ENCODE results near the gene COLEC11. TPM values are rescaled to one million over a fixed set of nuclear protein-coding genes. Genes with fewer than 3 reads are reported as not detected.

The COLEC11 gene
- total RNA-seq, 1 experiment from 2014 or later = 0.39 TPM

GRCh38 chr2:3563521-3563976 is 31.4 kb upstream of the COLEC11 start:
- Mint-ChIP-seq H3K36me3 (ENCODE audit: insufficient read depth in 1 of 3, low read depth in 3 of 3) (peaks cover 9 to 32% (median 23%) of the 10 kb centered on the region in 3 experiments; a peak in 6 of 7 replicates), H3K27me3 (ENCODE audit: low read depth) (no peaks in the 10 kb centered on the region; the same call in 1 of the 2 replicates), H3K4me1 (peaks cover 5 to 7% of the 10 kb centered on the region in 2 experiments), H3K9me3 (no peaks in the 10 kb centered on the region), H3K4me3 (no peak overlapping the region), H3K27ac (peak overlapping the region in 1 of 3 experiments; percentile 94; a peak in 1 of 7 replicates)
- Histone ChIP-seq H3T11ph (ENCODE audit: low read length) (no peak overlapping the region), H3K27ac (ENCODE audit: insufficient read length, low read depth, low read length) (no peak overlapping the region), H3K23ac (ENCODE audit: insufficient read length, low read depth, low read length) (no peak overlapping the region), H3K4me1 (ENCODE audit: insufficient read depth, low read length) (no peaks in the 10 kb centered on the region), H3K79me2 (ENCODE audit: insufficient read depth, low read length) (no peaks in the 10 kb centered on the region), H3K14ac (ENCODE audit: insufficient read depth, low read length) (no peak overlapping the region), H2BK20ac (ENCODE audit: low read depth, low read length, poor library complexity, severe bottlenecking) (peak overlapping the region; percentile 66), H3K56ac (ENCODE audit: insufficient read length, low read depth, low read length) (no peak overlapping the region), H2BK15ac (ENCODE audit: low read depth, low read length) (no peak overlapping the region), H3K4ac (ENCODE audit: low read depth, low read length) (no peak overlapping the region; the same call in 1 of the 2 replicates), H2AK5ac (ENCODE audit: insufficient read length, low read length) (no peak overlapping the region), H4K8ac (replicated peaks; ENCODE audit: insufficient read length, low read depth, low read length) (no peak overlapping the region), H4K20me1 (ENCODE audit: control insufficient read depth, insufficient read depth, insufficient read length) (peaks cover 4% of the 10 kb centered on the region), H3K18ac (ENCODE audit: insufficient read length, low read depth, low read length) (no peak overlapping the region), H4K91ac (ENCODE audit: insufficient read length, low read depth, low read length) (no peak overlapping the region), H2BK5ac (ENCODE audit: insufficient read length, low read length) (no peak overlapping the region), H4K5ac (ENCODE audit: insufficient read length, low read depth, low read length) (peak overlapping the region; percentile 37), H3K79me1 (ENCODE audit: insufficient read depth, low read depth, low read length, poor library complexity, severe bottlenecking) (no peaks in the 10 kb centered on the region), H3K23me2 (ENCODE audit: insufficient read length, low read depth, low read length, poor library complexity, severe bottlenecking) (no peaks in the 10 kb centered on the region), H3K27me3 (ENCODE audit: insufficient read depth, low read length) (no peaks in the 10 kb centered on the region), H2BK12ac (ENCODE audit: insufficient read length, low read depth, low read length) (peak overlapping the region; percentile 68), H3K9me3 (ENCODE audit: control insufficient read depth, low read depth, low read length) (no peaks in the 10 kb centered on the region), H2AFZ (ENCODE audit: low read length) (no peak overlapping the region), H2BK120ac (ENCODE audit: low read depth, low read length, poor library complexity, severe bottlenecking) (no peak overlapping the region), H3K4me2 (ENCODE audit: insufficient read depth, insufficient read length, low read length) (no peak overlapping the region), H3K9ac (ENCODE audit: extremely low read depth, insufficient read length, low read length) (no peak overlapping the region)
- no peak for DNase-seq
- TF ChIP-seq CTCF (conservative IDR thresholded peaks at IDR 0.05) = no peak
- WGBS (ENCODE audit: extremely low coverage, insufficient read length, low lambda C conversion rate) = no CpG with 5 or more reads among the region's 5 CpGs

Measured in H9 (cell line).